Astrocyte of the spinal cord (primary cell): ENCODE data around the gene DNAJC15.
"Not testable (repeated sequence)": the region's sequence is repeated elsewhere in the genome, so short reads cannot be mapped to it uniquely, and the experiment has no call there.

Source experiments
- DNase-seq: peaks from one replicate; pipeline ENCODE4 v3.0.0; 2011; ENCODE audit warnings: low read depth, low spot score
- H3K4me3 ChIP-seq: 2 replicates; pipeline ENCODE4 v1.5.1; 2011; ENCODE audit warnings: low read depth, mild to moderate bottlenecking, low read length, moderate library complexity
- in situ Hi-C: cut with HindIII; loops from 2 replicates; pipeline ENCODE4 v1.10.0; 2017; ENCODE audit warnings: low sequenced_read_pairs
- TF ChIP-seq, protein P1 (sequence below): IDR thresholded peaks from 2 replicates; pipeline ENCODE4 v1.5.1; 2012; ENCODE audit warnings: low read depth, mild to moderate bottlenecking, low read length, inconsistent platforms

The DNAJC15 gene

DNA sequence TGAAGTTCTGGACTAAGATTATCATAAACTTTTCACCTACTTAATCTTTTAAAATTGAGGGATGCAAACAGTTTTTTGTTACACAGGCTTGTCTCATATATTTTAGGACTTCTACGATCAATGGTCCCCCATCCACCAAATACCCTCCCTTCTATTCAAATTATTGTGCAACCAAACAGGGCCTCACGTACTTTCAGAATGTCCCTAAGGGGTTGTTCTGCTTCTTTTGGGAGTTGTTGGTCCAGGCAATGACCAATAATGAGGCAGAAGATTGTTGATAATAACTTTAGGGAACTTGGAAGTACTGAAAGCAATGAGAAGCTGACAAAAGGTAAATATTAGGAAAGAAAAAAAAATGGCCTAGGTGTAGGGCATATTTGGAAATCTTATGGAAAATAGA lies 2.9 kb downstream of the DNAJC15 start:
- TF ChIP-seq, protein P1, sequence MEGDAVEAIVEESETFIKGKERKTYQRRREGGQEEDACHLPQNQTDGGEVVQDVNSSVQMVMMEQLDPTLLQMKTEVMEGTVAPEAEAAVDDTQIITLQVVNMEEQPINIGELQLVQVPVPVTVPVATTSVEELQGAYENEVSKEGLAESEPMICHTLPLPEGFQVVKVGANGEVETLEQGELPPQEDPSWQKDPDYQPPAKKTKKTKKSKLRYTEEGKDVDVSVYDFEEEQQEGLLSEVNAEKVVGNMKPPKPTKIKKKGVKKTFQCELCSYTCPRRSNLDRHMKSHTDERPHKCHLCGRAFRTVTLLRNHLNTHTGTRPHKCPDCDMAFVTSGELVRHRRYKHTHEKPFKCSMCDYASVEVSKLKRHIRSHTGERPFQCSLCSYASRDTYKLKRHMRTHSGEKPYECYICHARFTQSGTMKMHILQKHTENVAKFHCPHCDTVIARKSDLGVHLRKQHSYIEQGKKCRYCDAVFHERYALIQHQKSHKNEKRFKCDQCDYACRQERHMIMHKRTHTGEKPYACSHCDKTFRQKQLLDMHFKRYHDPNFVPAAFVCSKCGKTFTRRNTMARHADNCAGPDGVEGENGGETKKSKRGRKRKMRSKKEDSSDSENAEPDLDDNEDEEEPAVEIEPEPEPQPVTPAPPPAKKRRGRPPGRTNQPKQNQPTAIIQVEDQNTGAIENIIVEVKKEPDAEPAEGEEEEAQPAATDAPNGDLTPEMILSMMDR = no peak
- in situ Hi-C loops = no loop called here
- no peak for DNase-seq
- no peak overlapping the region for H3K4me3 ChIP-seq

DNA sequence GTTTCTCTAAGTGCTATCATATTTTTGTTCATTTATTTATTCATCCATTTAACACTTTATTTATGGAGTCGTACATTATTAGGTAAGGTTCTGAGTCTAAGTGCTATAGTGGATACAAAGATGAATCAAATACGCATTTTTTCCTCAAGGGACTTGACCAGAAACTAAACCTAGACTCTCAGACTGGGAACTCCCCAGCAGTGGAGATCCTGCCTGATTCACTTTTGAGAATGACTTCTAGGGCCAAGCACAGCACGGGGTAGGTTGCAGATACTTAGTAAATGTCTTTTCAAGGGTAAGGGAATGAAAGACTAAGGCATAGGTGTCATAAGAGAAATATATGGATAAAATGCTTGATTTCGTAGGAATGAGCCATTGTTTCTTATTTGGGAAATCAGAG lies 7.2 kb downstream of the DNAJC15 start:
- in situ Hi-C loops = no loop called here
- TF ChIP-seq, protein P1 = no peak
- no peak overlapping the region for H3K4me3 ChIP-seq
- no peak for DNase-seq

DNA sequence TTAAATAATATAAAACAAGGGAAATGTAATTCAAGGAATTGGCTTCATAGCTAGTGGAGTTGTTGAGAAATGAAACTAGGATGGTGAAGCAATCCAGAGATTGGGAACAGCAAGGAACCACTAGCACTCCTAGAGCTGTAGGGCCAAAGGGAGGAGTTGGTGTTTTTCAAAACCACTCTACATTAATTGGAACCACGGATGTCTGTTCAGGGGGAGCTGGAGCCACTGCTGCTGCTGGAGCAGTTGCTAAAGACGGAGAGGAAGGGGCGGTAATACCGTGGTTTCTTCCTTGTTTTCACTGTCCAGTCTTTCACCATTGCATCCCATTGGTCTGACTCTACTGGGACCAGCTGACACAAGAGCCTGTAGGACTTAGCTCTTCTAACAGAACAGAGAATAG lies 8.5 kb downstream of the DNAJC15 start:
- no peak overlapping the region for H3K4me3 ChIP-seq
- no peak for DNase-seq
- TF ChIP-seq, protein P1 = no peak
- in situ Hi-C loops = no loop called here

DNA sequence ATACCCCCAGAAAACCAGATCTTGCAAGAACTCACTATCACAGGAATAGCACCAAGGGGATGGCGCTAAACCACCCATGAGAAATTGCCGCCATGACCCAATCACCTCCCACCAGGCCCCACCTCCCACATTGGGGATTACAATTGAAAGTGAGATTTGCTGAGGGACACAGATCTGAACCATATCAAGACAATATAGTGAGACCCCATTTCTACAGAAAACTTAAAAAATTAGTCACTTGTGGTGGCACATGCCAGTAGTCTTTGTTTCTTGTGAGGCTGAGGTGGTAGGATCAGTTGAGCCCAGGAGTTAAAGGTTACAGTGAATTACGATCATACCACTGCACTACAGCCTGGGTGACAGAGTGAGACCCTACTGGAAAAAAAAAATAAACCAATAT lies 9.7 kb downstream of the DNAJC15 start:
- DNase-seq = no peak
- TF ChIP-seq, protein P1 = no peak
- H3K4me3 ChIP-seq = no peak overlapping the region
- in situ Hi-C loops = no loop called here

DNA sequence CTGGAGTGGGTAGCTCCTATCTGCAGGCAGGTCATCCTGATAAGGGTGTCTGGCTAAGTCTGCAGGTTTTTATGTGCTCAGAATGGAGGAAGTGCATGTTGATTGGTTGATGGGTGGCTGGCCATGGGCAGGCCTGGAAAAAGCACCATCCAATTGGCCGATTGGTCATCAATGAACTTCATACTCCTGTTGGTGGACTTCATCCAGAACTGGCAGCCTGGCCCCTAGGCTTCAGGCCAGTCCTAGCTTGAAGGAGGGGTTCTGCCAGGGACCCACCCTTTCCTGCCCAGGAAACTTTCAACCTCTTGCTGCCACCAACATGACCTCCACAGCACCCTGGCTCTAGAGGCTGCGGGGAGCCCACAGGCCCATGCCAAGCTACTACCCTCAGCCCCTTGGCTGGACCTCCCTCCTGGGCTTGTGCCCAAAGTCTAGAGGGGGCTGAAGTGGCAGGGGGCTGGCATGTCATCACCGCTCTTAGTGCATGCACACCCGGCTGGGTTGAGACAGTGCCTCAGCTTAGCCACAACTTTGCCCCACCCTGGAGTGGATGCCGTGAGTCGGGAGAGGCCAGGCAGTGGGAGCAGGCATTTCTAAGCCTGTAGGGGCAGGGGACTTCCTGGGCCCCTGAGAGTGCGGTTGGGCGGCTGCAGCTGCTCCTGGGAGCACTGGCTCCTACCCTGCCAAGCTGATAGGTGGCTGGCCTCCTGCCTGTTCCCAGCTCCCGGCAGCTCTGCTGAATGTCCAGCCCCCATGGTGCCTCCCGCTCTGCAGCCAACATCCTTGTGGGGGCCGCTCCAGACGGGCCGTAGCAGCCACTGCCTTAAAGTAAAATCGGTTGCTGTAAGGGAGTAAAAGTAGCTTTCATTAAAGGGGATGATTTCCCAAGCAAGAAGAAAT lies 13.2 kb downstream of the DNAJC15 start:
- TF ChIP-seq, protein P1 = no peak
- peak; percentile 45 for DNase-seq
- in situ Hi-C loops = no loop called here
- no peak overlapping the region for H3K4me3 ChIP-seq

DNA sequence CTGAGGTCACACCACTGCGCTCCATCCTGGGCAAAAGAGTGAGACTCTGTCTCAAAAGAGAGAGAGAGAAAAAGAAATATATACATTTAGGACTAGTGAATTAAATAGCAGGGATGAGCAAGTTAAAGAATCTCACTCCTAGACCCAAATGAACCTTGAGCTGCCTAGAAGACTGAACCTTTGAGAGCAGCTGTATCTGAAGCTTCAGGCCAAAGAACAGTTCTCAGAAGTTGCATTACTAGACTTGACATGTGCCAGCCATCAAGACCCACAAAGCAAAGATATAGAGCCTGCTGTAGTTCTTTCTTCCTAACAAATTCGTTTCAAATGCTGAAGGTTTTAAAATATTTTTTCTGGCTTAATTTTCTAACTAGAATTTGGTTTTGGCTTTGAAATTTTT lies 16.6 kb downstream of the DNAJC15 start:
- in situ Hi-C loops = no loop called here
- DNase-seq = no peak
- TF ChIP-seq, protein P1 = no peak

DNA sequence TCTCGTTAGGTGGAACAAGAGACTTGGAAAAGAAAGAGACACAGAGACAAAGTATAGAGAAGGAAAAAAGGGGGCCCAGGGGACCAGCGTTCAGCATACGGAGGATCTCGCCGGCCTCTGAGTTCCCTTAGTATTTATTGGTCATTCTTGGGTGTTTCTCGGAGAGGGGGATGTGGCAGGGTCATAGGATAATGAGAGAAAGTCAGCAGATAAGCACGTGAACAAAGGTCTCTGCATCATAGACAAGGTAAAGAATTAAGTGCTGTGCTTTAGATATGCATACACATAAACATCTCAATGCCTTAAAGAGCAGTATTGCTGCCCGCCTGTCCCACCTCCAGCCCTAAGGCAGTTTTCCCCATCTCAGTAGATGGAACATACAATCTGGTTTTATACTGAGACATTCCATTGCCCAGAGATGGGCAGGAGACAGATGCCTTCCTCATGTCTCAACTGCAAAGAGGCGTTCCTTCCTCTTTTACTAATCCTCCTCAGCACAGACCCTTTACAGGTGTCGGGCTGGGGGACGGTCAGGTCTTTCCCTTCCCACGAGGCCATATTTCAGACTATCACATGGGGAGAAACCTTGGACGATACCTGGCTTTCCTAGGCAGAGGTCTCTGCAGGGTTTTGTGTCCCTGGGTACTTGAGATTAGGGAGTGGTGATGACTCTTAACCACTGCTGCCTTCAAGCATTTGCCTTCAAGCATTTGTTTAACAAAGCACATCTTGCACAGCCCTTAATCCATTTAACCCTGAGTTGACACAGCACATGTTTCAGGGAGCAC lies 17.4 kb downstream of the DNAJC15 start:
- DNase-seq, H3K4me3 ChIP-seq, in situ Hi-C loops: not testable (repeated sequence)

More for the DNA sequence above, 16.6 kb downstream of the DNAJC15 start:
- no peak overlapping the region for H3K4me3 ChIP-seq
